Stimulated activated CD4-positive, alpha-beta T cell treated with anti-CD3 and anti-CD28 coated beads, Interleukin-4, amount 100 ng/mL, for 48 hours (primary cell): ENCODE measurements around the gene MARS1.

Experiments
- DNase-seq, 2 donors: peaks; one replicate each; pipeline ENCODE4 v3.0.0-alpha.2; 2020; ENCODE audit warnings: low read depth in 2 of 2

MARS1 gene

GRCh38 chr12:57528831-57529555, 41.1 kb downstream of the MARS1 start:
- no peak for DNase-seq

GRCh38 chr12:57529831-57530230, 42.0 kb downstream of the MARS1 start:
- DNase-seq: no peak

- DNase-seq: no peak
Measured at GRCh38 chr12:57530396-57531142, 42.7 kb downstream of the MARS1 start.

- DNase-seq: no peak
Measured at GRCh38 chr12:57531836-57532235, 44.0 kb downstream of the MARS1 start.

GRCh38 chr12:57533108-57533507, 45.2 kb downstream of the MARS1 start:
- DNase-seq: no peak

GRCh38 chr12:57534250-57534649, 46.4 kb downstream of the MARS1 start:
- DNase-seq: no peak

GRCh38 chr12:57534991-57535543, 47.2 kb downstream of the MARS1 start:
- DNase-seq: no peak

- DNase-seq: no peak
Measured at GRCh38 chr12:57535764-57536596, 48.1 kb downstream of the MARS1 start.

- DNase-seq: no peak
Measured at GRCh38 chr12:57536597-57536942, 48.7 kb downstream of the MARS1 start.

GRCh38 chr12:57539134-57539768, 51.4 kb downstream of the MARS1 start:
- no peak for DNase-seq

GRCh38 chr12:57541001-57541400, 53.1 kb downstream of the MARS1 start:
- DNase-seq: no peak

- DNase-seq: no peak
Measured at GRCh38 chr12:57541717-57542116, 53.8 kb downstream of the MARS1 start.

- no peak for DNase-seq
Measured at GRCh38 chr12:57543581-57543980, 55.7 kb downstream of the MARS1 start.

- DNase-seq: no peak
Measured at GRCh38 chr12:57545809-57546437, 58.1 kb downstream of the MARS1 start.

- DNase-seq: peak; percentile 88 to 93
Measured at GRCh38 chr12:57546438-57547287, 58.8 kb downstream of the MARS1 start, which contains the start of gene DCTN2. TSS of gene DCTN2 (minus strand) at chr12:57547192. CDS start at chr12:57547063, 129 bp downstream.

GRCh38 chr12:57547288-57548012, 59.6 kb downstream of the MARS1 start:
- DNase-seq: no peak

GRCh38 chr12:57548013-57548315, 60.1 kb downstream of the MARS1 start:
- DNase-seq: no peak

GRCh38 chr12:57548488-57548887, 60.6 kb downstream of the MARS1 start:
- DNase-seq: no peak

- DNase-seq: no peak
Measured at GRCh38 chr12:57549203-57549908, 61.5 kb downstream of the MARS1 start.
